Thoracic aorta (tissue), 2 donors: ENCODE data around the gene UNCX. TPM values are rescaled to one million over a fixed set of nuclear protein-coding genes. Genes with fewer than 3 reads are reported as not detected.

Source experiments
- ATAC-seq: fragments of 150-250 bp; one replicate; pipeline ENCODE4 v1.8.0; 2017; ENCODE audit warnings: low read depth; ENCODE audit not compliant: insufficient number of reproducible peaks, low FRiP score
- DNase-seq: peaks from one replicate; pipeline ENCODE4 v3.0.0-alpha.2; 2020; ENCODE audit warnings: low spot score
- H3K27ac ChIP-seq, 2 donors: fragments of 200-600 bp; sonication (generic); 1 replicate in 1 of 2; 2 replicates in 1 of 2; pipeline ENCODE4 v1.5.1; 2016; ENCODE audit warnings: mild to moderate bottlenecking in 2 of 2, moderate library complexity in 2 of 2
- H3K27me3 ChIP-seq: fragments of 200-600 bp; sonication (generic); replicated peaks from 2 replicates; pipeline ENCODE4 v1.6.0; 2016; ENCODE audit warnings: mild to moderate bottlenecking; ENCODE audit not compliant: insufficient read depth
- H3K36me3 ChIP-seq: fragments of 200-600 bp; sonication (generic); one replicate; pipeline ENCODE4 v1.5.1; 2016
- H3K4me1 ChIP-seq, 2 donors: fragments of 200-600 bp; sonication (generic); 1 replicate in 1 of 2; 2 replicates in 1 of 2; pipeline versions ENCODE4 v1.5.1 to v1.6.0; 2016; ENCODE audit warnings: low read depth in 2 of 2, mild to moderate bottlenecking in 1 of 2; ENCODE audit not compliant: control insufficient read depth in 1 of 2
- H3K4me3 ChIP-seq: fragments of 200-600 bp; sonication (generic); 2 replicates; pipeline ENCODE4 v1.5.1; 2016; ENCODE audit warnings: mild to moderate bottlenecking
- H3K9me3 ChIP-seq: fragments of 200-600 bp; sonication (generic); 2 replicates; pipeline ENCODE4 v1.5.1; 2016
- total RNA-seq, 2 donors: library from RNA; depleted of rRNA; stranded (reverse); fragments of >200 nt; gene quantifications; one replicate each; pipeline versions ENCODE4 v1.1.0 to v1.2.3, GENCODE V29; 2016
- TF ChIP-seq, protein P1 (sequence below): fragments of 200-600 bp; sonication (generic); IDR thresholded peaks from one replicate; pipeline ENCODE4 v1.5.1; 2019; ENCODE audit warnings: antibody characterized with exemption

UNCX gene
- total RNA-seq, 2 donors from 2014 or later = not detected

DNA sequence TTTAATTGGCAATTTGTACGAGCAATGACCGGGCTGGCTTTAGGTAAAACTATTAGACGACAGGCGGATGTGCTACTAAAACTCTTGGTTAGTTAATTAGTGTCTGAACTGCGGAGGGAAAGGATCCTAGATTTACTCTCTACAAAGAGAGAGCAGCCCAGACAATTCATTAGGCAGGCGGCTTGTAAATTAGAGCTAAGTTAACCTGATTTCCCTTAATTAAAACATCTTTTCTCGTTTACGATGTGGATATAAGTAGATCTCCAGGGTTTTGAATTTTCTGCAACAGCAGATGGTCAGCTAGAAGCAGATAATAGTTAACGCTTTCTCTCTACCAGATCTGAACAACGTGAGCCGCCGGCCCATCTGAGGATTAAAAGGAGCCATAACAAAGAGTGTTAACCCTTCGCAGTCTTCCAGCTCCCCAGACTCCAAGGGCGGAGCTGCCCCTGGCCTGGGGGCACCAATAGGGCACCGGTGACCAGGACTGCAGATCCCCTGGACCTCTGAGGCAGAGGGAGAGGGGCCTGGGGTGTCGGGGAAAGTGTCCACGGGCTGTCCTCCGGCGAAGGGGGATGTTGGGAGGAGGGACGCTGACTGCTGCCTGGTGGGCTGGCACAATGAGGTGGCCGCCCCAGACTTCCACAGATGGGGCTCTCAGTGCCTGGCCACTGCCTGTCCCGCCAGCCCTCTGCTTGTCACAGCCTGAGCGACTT is 6.3 kb upstream of the UNCX start:
- TF ChIP-seq, protein P1, sequence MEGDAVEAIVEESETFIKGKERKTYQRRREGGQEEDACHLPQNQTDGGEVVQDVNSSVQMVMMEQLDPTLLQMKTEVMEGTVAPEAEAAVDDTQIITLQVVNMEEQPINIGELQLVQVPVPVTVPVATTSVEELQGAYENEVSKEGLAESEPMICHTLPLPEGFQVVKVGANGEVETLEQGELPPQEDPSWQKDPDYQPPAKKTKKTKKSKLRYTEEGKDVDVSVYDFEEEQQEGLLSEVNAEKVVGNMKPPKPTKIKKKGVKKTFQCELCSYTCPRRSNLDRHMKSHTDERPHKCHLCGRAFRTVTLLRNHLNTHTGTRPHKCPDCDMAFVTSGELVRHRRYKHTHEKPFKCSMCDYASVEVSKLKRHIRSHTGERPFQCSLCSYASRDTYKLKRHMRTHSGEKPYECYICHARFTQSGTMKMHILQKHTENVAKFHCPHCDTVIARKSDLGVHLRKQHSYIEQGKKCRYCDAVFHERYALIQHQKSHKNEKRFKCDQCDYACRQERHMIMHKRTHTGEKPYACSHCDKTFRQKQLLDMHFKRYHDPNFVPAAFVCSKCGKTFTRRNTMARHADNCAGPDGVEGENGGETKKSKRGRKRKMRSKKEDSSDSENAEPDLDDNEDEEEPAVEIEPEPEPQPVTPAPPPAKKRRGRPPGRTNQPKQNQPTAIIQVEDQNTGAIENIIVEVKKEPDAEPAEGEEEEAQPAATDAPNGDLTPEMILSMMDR = no peak
- no peak overlapping the region for H3K27ac ChIP-seq
- no peak for DNase-seq
- H3K4me3 ChIP-seq = no peak overlapping the region
- peaks cover 4 to 8% of the 10 kb centered on the region in 2 donors for H3K4me1 ChIP-seq
- no peaks in the 10 kb centered on the region for H3K9me3 ChIP-seq
- no peak for ATAC-seq
- no peaks in the 10 kb centered on the region for H3K36me3 ChIP-seq
- H3K27me3 ChIP-seq = peaks cover 49% of the 10 kb centered on the region

- ATAC-seq (no peak), DNase-seq (no peak)
- Histone ChIP-seq H3K4me3 (no peak overlapping the region), H3K36me3 (no peaks in the 10 kb centered on the region), H3K27ac (peak overlapping the region in 1 of 2 donors; percentile 19), H3K4me1 (peaks cover 4 to 8% of the 10 kb centered on the region in 2 donors), H3K27me3 (peaks cover 53% of the 10 kb centered on the region), H3K9me3 (no peaks in the 10 kb centered on the region)
- TF ChIP-seq, protein P1 = no peak
Measured at GRCh38 chr7:1227071-1227804, 5.4 kb upstream of the UNCX start.

GRCh38 chr7:1227814-1228544 is 4.7 kb upstream of the UNCX start:
- H3K27ac ChIP-seq = no peak overlapping the region
- H3K36me3 ChIP-seq = no peaks in the 10 kb centered on the region
- no peak overlapping the region for H3K4me3 ChIP-seq
- H3K4me1 ChIP-seq = peaks cover 4 to 8% of the 10 kb centered on the region in 2 donors
- no peak for DNase-seq
- TF ChIP-seq, protein P1 = no peak
- ATAC-seq = no peak
- peaks cover 52% of the 10 kb centered on the region for H3K27me3 ChIP-seq
- no peaks in the 10 kb centered on the region for H3K9me3 ChIP-seq

GRCh38 chr7:1228545-1229201 is 4.0 kb upstream of the UNCX start:
- Histone ChIP-seq H3K36me3 (no peaks in the 10 kb centered on the region), H3K4me1 (peaks cover 4 to 8% of the 10 kb centered on the region in 2 donors), H3K27ac (no peak overlapping the region), H3K4me3 (no peak overlapping the region), H3K9me3 (no peaks in the 10 kb centered on the region), H3K27me3 (peaks cover 45% of the 10 kb centered on the region)
- DNase-seq (no peak), ATAC-seq (no peak)
- TF ChIP-seq, protein P1 = no peak
